Endodermal cell (in vitro differentiated cells): Measurements from ENCODE around the gene SLIT1. TPM values are rescaled to one million over a fixed set of nuclear protein-coding genes. Genes with fewer than 3 reads are reported as not detected.

Experiments
- DNase-seq: peaks from one replicate; pipeline ENCODE4 v3.0.0-alpha.2; 2017
- H3K27ac ChIP-seq: 2 replicates; pipeline ENCODE4 v1.5.1; 2013; ENCODE audit warnings: mild to moderate bottlenecking, low read depth, low read length, moderate library complexity
- H3K27me3 ChIP-seq: 2 replicates; pipeline ENCODE4 v1.6.1; 2013; ENCODE audit warnings: mild to moderate bottlenecking, low read length, moderate library complexity; ENCODE audit not compliant: insufficient read depth, control insufficient read depth, poor library complexity, severe bottlenecking
- H3K36me3 ChIP-seq: 2 replicates; pipeline ENCODE4 v1.7.0; 2013; ENCODE audit warnings: mild to moderate bottlenecking, low read length, moderate library complexity; ENCODE audit not compliant: control insufficient read depth, insufficient read depth
- H3K4me1 ChIP-seq: one replicate; pipeline ENCODE4 v1.7.0; 2013; ENCODE audit warnings: low read length; ENCODE audit not compliant: control insufficient read depth, insufficient read depth
- H3K4me3 ChIP-seq: 2 replicates; pipeline ENCODE4 v1.5.1; 2013; ENCODE audit warnings: mild to moderate bottlenecking, low read length, moderate library complexity
- H3K9ac ChIP-seq: 2 replicates; pipeline ENCODE4 v1.6.1; 2013; ENCODE audit warnings: mild to moderate bottlenecking, low read length, moderate library complexity; ENCODE audit not compliant: poor library complexity, severe bottlenecking; ENCODE audit errors: extremely low read depth
- H3K9me3 ChIP-seq: 2 replicates; pipeline ENCODE4 v1.6.1; 2013; ENCODE audit warnings: mild to moderate bottlenecking, low read length, moderate library complexity; ENCODE audit not compliant: control insufficient read depth
- H3K27ac Mint-ChIP-seq: 2 replicates; pipeline ENCODE4 v1.8.0; 2020; ENCODE audit warnings: mixed read lengths
- H3K27me3 Mint-ChIP-seq: 2 replicates; pipeline ENCODE4 v1.8.0; 2021; ENCODE audit warnings: mild to moderate bottlenecking, mixed read lengths; ENCODE audit not compliant: insufficient read depth
- H3K36me3 Mint-ChIP-seq: 2 replicates; pipeline ENCODE4 v1.8.0; 2020; ENCODE audit warnings: low read depth, mixed read lengths
- H3K4me1 Mint-ChIP-seq: 2 replicates; pipeline ENCODE4 v1.8.0; 2020; ENCODE audit warnings: mixed read lengths
- H3K4me3 Mint-ChIP-seq: 2 replicates; pipeline ENCODE4 v1.8.0; 2020; ENCODE audit warnings: mild to moderate bottlenecking, moderate library complexity, mixed read lengths
- H3K9me3 Mint-ChIP-seq: 2 replicates; pipeline ENCODE4 v1.8.0; 2020; ENCODE audit warnings: mild to moderate bottlenecking, mixed read lengths
- CTCF ChIP-seq: fragments of 200-600 bp; sonication (generic); conservative IDR thresholded peaks from 2 replicates; pipeline ENCODE4 v1.5.0; 2021; ENCODE audit warnings: antibody characterized with exemption, mild to moderate bottlenecking
- WGBS, 2 experiments: methylation state at CpG; one replicate each; pipeline versions ENCODE4 v1.1.5 to v1.1.7; 2013; ENCODE audit warnings: missing lambda C conversion rate in 2 of 2, mixed read lengths in 1 of 2; ENCODE audit not compliant: insufficient coverage in 1 of 2, insufficient read length in 1 of 2; 5-methylcytosine and 5-hydroxymethylcytosine counted together
- total RNA-seq, 2 donors: library from RNA; stranded (reverse); fragmentation: NEBNext Ultra II Directional in 1 of 2; extraction: Animal tissue kit (Norgen Biotek cat#: 25700) in 1 of 2; gene quantifications; 2 replicates in 1 of 2; 3 replicates in 1 of 2; pipeline ENCODE4 v1.2.1, GENCODE V29; 2021

Gene SLIT1
- total RNA-seq, 2 donors from 2014 or later, result 0.97 to 2.4 TPM

DNA sequence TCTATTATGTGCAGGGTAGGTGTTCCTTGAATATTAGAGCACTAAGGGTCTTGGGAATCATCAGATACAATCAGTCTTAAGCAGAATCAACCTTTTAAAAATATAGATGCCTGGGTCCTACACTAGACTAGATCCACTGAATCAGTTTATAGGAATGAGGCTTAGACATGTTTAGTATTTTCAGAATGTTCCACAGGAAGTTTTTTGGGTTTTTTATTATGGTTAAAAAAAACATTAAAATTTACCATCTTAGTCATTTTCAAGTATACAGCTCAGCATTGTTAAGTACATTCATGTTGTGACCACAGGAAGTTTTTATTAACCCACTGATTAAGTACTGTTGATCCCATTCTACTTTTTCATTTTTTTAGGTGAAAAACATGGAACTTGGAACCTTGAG, 217.9 kb downstream of the SLIT1 start:
- Mint-ChIP-seq H3K4me1 (no peaks in the 10 kb centered on the region), H3K9me3 (no peaks in the 10 kb centered on the region), H3K27me3 (no peaks in the 10 kb centered on the region), H3K36me3 (peaks cover 8% of the 10 kb centered on the region), H3K27ac (no peak overlapping the region), H3K4me3 (no peak overlapping the region)
- Histone ChIP-seq H3K36me3 (peaks cover 13% of the 10 kb centered on the region), H3K9ac (no peak overlapping the region), H3K4me3 (no peak overlapping the region), H3K27ac (no peak overlapping the region), H3K9me3 (no peaks in the 10 kb centered on the region), H3K4me1 (no peaks in the 10 kb centered on the region), H3K27me3 (no peaks in the 10 kb centered on the region)
- no peak for TF ChIP-seq CTCF
- DNase-seq, result no peak

- Mint-ChIP-seq H3K4me3 (no peak overlapping the region), H3K36me3 (peaks cover 11% of the 10 kb centered on the region), H3K27ac (no peak overlapping the region), H3K27me3 (no peaks in the 10 kb centered on the region), H3K4me1 (no peaks in the 10 kb centered on the region), H3K9me3 (no peaks in the 10 kb centered on the region)
- Histone ChIP-seq H3K9ac (no peak overlapping the region), H3K27me3 (no peaks in the 10 kb centered on the region), H3K9me3 (no peaks in the 10 kb centered on the region), H3K36me3 (peaks cover 16% of the 10 kb centered on the region), H3K27ac (no peak overlapping the region), H3K4me3 (no peak overlapping the region), H3K4me1 (no peaks in the 10 kb centered on the region)
- no peak for TF ChIP-seq CTCF
- DNase-seq, result no peak
- whole genome bisulfite sequencing, 2 experiments, result 96% methylated on average over 2 of the region's 2 CpGs; no CpG with 5 or more reads in 1 of the 2 experiments
Measured at GRCh38 chr10:96964131-96964530, 221.6 kb downstream of the SLIT1 start.

- peak overlapping the region; percentile 12 for H3K27ac Mint-ChIP-seq
- WGBS, 2 experiments, result 89 to 100% methylated on average over 1 to 2 of the region's 2 CpGs
- Histone ChIP-seq H3K4me1 (no peaks in the 10 kb centered on the region), H3K27me3 (no peaks in the 10 kb centered on the region), H3K9me3 (no peaks in the 10 kb centered on the region), H3K36me3 (peaks cover 25% of the 10 kb centered on the region), H3K27ac (no peak overlapping the region), H3K9ac (no peak overlapping the region), H3K4me3 (no peak overlapping the region)
- TF ChIP-seq CTCF, result no peak
- no peaks in the 10 kb centered on the region for H3K27me3 Mint-ChIP-seq
- H3K4me1 Mint-ChIP-seq, result peaks cover 5% of the 10 kb centered on the region
- DNase-seq, result no peak
- H3K36me3 Mint-ChIP-seq, result peaks cover 9% of the 10 kb centered on the region
- H3K4me3 Mint-ChIP-seq, result no peak overlapping the region
- no peaks in the 10 kb centered on the region for H3K9me3 Mint-ChIP-seq
Measured at GRCh38 chr10:96960872-96961271, 224.9 kb downstream of the SLIT1 start.
